Astrocyte (in vitro differentiated cells and primary cell): ENCODE results near the gene RAB3IL1.

Experiments used
- EZH2 ChIP-seq: IDR thresholded peaks from 2 replicates; pipeline ENCODE4 v1.6.1; 2012; ENCODE audit warnings: mild to moderate bottlenecking, low read length, inconsistent platforms; ENCODE audit not compliant: insufficient read depth
- TF ChIP-seq, protein P1 (sequence below): IDR thresholded peaks from 2 replicates; pipeline ENCODE4 v1.5.1; 2011; ENCODE audit warnings: low read depth, mild to moderate bottlenecking, inconsistent platforms, low read length, moderate library complexity; ENCODE audit not compliant: insufficient read depth

DNA sequence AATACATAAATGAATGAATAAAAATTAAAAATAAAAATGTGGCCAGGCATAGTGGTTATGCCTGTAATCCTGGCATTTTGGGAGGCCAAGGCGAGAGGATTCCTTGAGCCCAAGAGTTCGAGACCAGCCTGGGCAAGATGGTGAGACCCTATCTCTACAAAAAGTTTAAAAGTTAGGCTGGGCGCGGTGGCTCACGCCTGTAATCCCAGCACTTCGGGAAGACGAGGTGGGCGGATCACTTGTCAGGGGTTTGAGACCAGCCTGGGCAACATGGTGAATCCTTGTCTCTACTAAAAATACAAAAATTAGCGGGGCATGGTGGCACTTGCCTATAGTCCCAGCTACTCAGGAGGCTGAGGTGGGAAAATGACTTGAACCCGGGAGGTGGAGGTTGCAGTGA, 23.1 kb upstream of the RAB3IL1 start:
- TF ChIP-seq EZH2, result no peak
- TF ChIP-seq, protein P1, sequence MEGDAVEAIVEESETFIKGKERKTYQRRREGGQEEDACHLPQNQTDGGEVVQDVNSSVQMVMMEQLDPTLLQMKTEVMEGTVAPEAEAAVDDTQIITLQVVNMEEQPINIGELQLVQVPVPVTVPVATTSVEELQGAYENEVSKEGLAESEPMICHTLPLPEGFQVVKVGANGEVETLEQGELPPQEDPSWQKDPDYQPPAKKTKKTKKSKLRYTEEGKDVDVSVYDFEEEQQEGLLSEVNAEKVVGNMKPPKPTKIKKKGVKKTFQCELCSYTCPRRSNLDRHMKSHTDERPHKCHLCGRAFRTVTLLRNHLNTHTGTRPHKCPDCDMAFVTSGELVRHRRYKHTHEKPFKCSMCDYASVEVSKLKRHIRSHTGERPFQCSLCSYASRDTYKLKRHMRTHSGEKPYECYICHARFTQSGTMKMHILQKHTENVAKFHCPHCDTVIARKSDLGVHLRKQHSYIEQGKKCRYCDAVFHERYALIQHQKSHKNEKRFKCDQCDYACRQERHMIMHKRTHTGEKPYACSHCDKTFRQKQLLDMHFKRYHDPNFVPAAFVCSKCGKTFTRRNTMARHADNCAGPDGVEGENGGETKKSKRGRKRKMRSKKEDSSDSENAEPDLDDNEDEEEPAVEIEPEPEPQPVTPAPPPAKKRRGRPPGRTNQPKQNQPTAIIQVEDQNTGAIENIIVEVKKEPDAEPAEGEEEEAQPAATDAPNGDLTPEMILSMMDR, result no peak
